HEK293 (cell line): Measurements from ENCODE around the gene CDHR5.

Source experiments
- CTCF ChIA-PET: fragments of 350-600 bp; formaldehyde crosslinking; extraction: SDS; loops from one replicate; lab custom pipeline; 2021; ENCODE audit warnings: antibody characterized with exemption; lab: Yijun Ruan, JAX
- POLR2A ChIA-PET: fragments of 300-600 bp; formaldehyde crosslinking; extraction: SDS; loops from one replicate; lab custom pipeline; 2020; ENCODE audit warnings: antibody characterized with exemption, inconsistent platforms; lab: Yijun Ruan, JAX
- H3K27ac ChIP-seq: fragments of 200-500 bp; sonication (Bioruptor generic); 2 replicates; pipeline ENCODE4 v1.5.1; 2014; ENCODE audit warnings: low read depth, low read length, control low read depth, inconsistent platforms; ENCODE audit errors: extremely low read depth
- H3K36me3 ChIP-seq, 2 experiments: fragments of 200-500 bp in 1 of 2; sonication (Bioruptor generic) in 1 of 2; 1 replicate in 1 of 2; 2 replicates in 1 of 2; pipeline ENCODE4 v1.5.1; 2014 to 2017; ENCODE audit warnings: inconsistent platforms in 2 of 2, low read length in 2 of 2; ENCODE audit not compliant: control insufficient read depth in 2 of 2, insufficient read depth in 1 of 2
- H3K4me1 ChIP-seq: fragments of 200-500 bp; sonication (Bioruptor generic); 2 replicates; pipeline ENCODE4 v1.5.1; 2014; ENCODE audit warnings: mild to moderate bottlenecking, low read length, inconsistent platforms; ENCODE audit not compliant: control insufficient read depth, insufficient read depth
- H3K4me3 ChIP-seq: 2 replicates; pipeline ENCODE4 v1.5.1; 2011; ENCODE audit warnings: low read depth, mild to moderate bottlenecking, control low read depth, low read length, moderate library complexity
- H3K9me3 ChIP-seq: fragments of 200-500 bp; sonication (Bioruptor generic); 2 replicates; pipeline ENCODE4 v1.5.1; 2014; ENCODE audit warnings: low read depth, low read length, inconsistent platforms; ENCODE audit not compliant: control insufficient read depth, insufficient read depth
- BCL11A ChIP-seq: fragments of 450-650 bp; formaldehyde crosslinking; IDR thresholded peaks from 2 replicates; pipeline ENCODE4 v1.5.1; 2016; ENCODE audit warnings: low read depth, missing biosample characterization, missing genetic modification characterization
- PRDM4 ChIP-seq: fragments of 450-650 bp; formaldehyde crosslinking; IDR thresholded peaks from 2 replicates; pipeline ENCODE4 v1.5.1; 2017; ENCODE audit warnings: missing biosample characterization, missing genetic modification characterization
- SP2 ChIP-seq: fragments of 450-650 bp; formaldehyde crosslinking; IDR thresholded peaks from 2 replicates; pipeline ENCODE4 v1.5.1; 2016; ENCODE audit warnings: missing biosample characterization, missing genetic modification characterization
- SP7 ChIP-seq: fragments of 450-650 bp; formaldehyde crosslinking; IDR thresholded peaks from 2 replicates; pipeline ENCODE4 v1.5.1; 2016; ENCODE audit warnings: missing biosample characterization, missing genetic modification characterization
- YY1 ChIP-seq: fragments of 450-650 bp; formaldehyde crosslinking; IDR thresholded peaks from 2 replicates; pipeline ENCODE4 v1.5.1; 2018; ENCODE audit warnings: missing biosample characterization, missing genetic modification characterization
- ZBTB26 ChIP-seq: fragments of 450-650 bp; formaldehyde crosslinking; optimal IDR thresholded peaks from 2 replicates; pipeline ENCODE3; 2016; ENCODE audit warnings: missing biosample characterization, mild to moderate bottlenecking, missing genetic modification characterization
- ZNF26 ChIP-seq: fragments of 450-650 bp; formaldehyde crosslinking; IDR thresholded peaks from 2 replicates; pipeline ENCODE4 v1.5.1; 2016; ENCODE audit warnings: missing biosample characterization, missing genetic modification characterization
- ZNF324 ChIP-seq: fragments of 450-650 bp; formaldehyde crosslinking; IDR thresholded peaks from 2 replicates; pipeline ENCODE4 v1.5.1; 2016; ENCODE audit warnings: missing biosample characterization, missing genetic modification characterization
- ZNF391 ChIP-seq: fragments of 450-650 bp; formaldehyde crosslinking; IDR thresholded peaks from 2 replicates; pipeline ENCODE4 v1.5.1; 2016; ENCODE audit warnings: low read depth, missing biosample characterization, missing genetic modification characterization, borderline replicate concordance
- ZNF394 ChIP-seq: fragments of 450-650 bp; formaldehyde crosslinking; IDR thresholded peaks from 2 replicates; pipeline ENCODE4 v1.5.1; 2016; ENCODE audit warnings: missing biosample characterization, missing genetic modification characterization, mild to moderate bottlenecking, moderate library complexity, borderline replicate concordance
- ZNF449 ChIP-seq: fragments of 450-650 bp; formaldehyde crosslinking; IDR thresholded peaks from 2 replicates; pipeline ENCODE4 v1.5.1; 2017; ENCODE audit warnings: missing biosample characterization, mild to moderate bottlenecking, missing genetic modification characterization, moderate library complexity
- ZNF501 ChIP-seq: fragments of 450-650 bp; formaldehyde crosslinking; IDR thresholded peaks from 2 replicates; pipeline ENCODE4 v1.5.1; 2016; ENCODE audit warnings: missing biosample characterization, missing genetic modification characterization
- ZNF549 ChIP-seq: fragments of 450-650 bp; IDR thresholded peaks from 2 replicates; pipeline ENCODE4 v1.5.1; 2018; ENCODE audit warnings: missing biosample characterization, missing genetic modification characterization, mild to moderate bottlenecking, inconsistent platforms, moderate library complexity
- ZNF639 ChIP-seq: fragments of 450-650 bp; formaldehyde crosslinking; IDR thresholded peaks from 2 replicates; pipeline ENCODE4 v1.5.1; 2016; ENCODE audit warnings: missing biosample characterization, missing genetic modification characterization
- ZNF692 ChIP-seq: fragments of 450-650 bp; formaldehyde crosslinking; IDR thresholded peaks from 2 replicates; pipeline ENCODE4 v1.5.1; 2016; ENCODE audit warnings: missing biosample characterization, missing genetic modification characterization
- ZNF777 ChIP-seq: fragments of 450-650 bp; formaldehyde crosslinking; IDR thresholded peaks from 2 replicates; pipeline ENCODE4 v1.5.1; 2017; ENCODE audit warnings: missing biosample characterization, missing genetic modification characterization, borderline replicate concordance
- ZSCAN30 ChIP-seq: fragments of 450-650 bp; IDR thresholded peaks from 2 replicates; pipeline ENCODE4 v1.5.1; 2018; ENCODE audit warnings: missing biosample characterization, mild to moderate bottlenecking, missing genetic modification characterization, moderate library complexity
- ZXDB ChIP-seq: fragments of 450-650 bp; formaldehyde crosslinking; IDR thresholded peaks from 2 replicates; pipeline ENCODE4 v1.5.1; 2016; ENCODE audit warnings: missing biosample characterization, missing genetic modification characterization

Gene CDHR5

GRCh38 chr11:576811-577610, 47.7 kb downstream of the CDHR5 start (continued):
- TF ChIP-seq ZNF449 (tag by site-specific recombination) (no peak), ZNF549 (tag by site-specific recombination) (no peak), SP7 (no peak), ZXDB (0 out of 2 replicates have a peak, but pooled peaks have one; percentile 36), BCL11A (tag by site-specific recombination) (no peak), ZNF777 (tag by site-specific recombination) (no peak), ZNF26 (tag by site-specific recombination) (no peak)

- ChIA-PET CTCF (interaction anchor here (0.8 kb wide), 1 partner anchor 36 kb away, joined by 3 read pairs; no protein-coding TSS in a partner anchor), POLR2A (interaction anchor here (0.6 to 2.0 kb wide), 20 partner anchors 9 to 369 kb away, joined by 3 to 28 read pairs (median 4); partner anchors contain the start of genes BET1L, HRAS, IRF7 and LMNTD2)
- Histone ChIP-seq H3K4me3 (peak within 1 kb of the TSS; percentile 75), H3K27ac (peak within 1 kb of the TSS; percentile 94), H3K4me1 (peaks cover 5% of the 10 kb centered on the region), H3K9me3 (no peaks in the 10 kb centered on the region), H3K36me3 (peaks cover 0 to 23% of the 10 kb centered on the region in 2 experiments; a peak in 1 of 3 replicates)
- TF ChIP-seq YY1 (peak; percentile 26; the same call in 1 of the 2 replicates), ZSCAN30 (tag by site-specific recombination) (peak; percentile 46; the same call in 1 of the 2 replicates), ZBTB26 (tag by site-specific recombination) (peak; percentile 18), ZNF692 (tag by site-specific recombination) (peak; percentile 83; the same call in 1 of the 2 replicates), ZNF501 (tag by site-specific recombination) (peak; percentile 81; the same call in 1 of the 2 replicates), ZNF324 (peak; percentile 87; the same call in 1 of the 2 replicates), ZNF394 (tag by site-specific recombination) (peak; percentile 14; the same call in 1 of the 2 replicates), ZNF639 (peak; percentile 88), PRDM4 (tag by site-specific recombination) (0 out of 2 replicates have a peak, but pooled peaks have one; percentile 41), SP2 (peak; percentile 74), ZNF391 (tag by site-specific recombination) (peak; percentile 69; the same call in 1 of the 2 replicates)
These were observed 48.6 kb downstream of the CDHR5 start, which contains the start of gene PHRF1 for GRCh38 chr11:575996-576768. PHRF1 (plus strand) TSS chr11:576470; CDS start chr11:581513, 5,043 bp downstream.
